GM12891 (cell line): Measurements from ENCODE around the gene SFMBT1.

Source experiments
- PAX5 ChIP-seq: IDR thresholded peaks from 2 replicates; pipeline ENCODE4 v1.6.1; 2011; ENCODE audit warnings: low read length, moderate library complexity, mild to moderate bottlenecking; ENCODE audit not compliant: insufficient read depth, severe bottlenecking
- POLR2A ChIP-seq: IDR thresholded peaks from 2 replicates; pipeline ENCODE4 v1.6.1; 2011; ENCODE audit warnings: low read depth, low read length, control low read depth
- POLR2AphosphoS5 ChIP-seq: IDR thresholded peaks from 2 replicates; pipeline ENCODE4 v1.6.1; 2011; ENCODE audit warnings: low read depth, low read length, control low read depth
- POU2F2 ChIP-seq: IDR thresholded peaks from 2 replicates; pipeline ENCODE4 v1.6.1; 2011; ENCODE audit warnings: low read depth, mild to moderate bottlenecking, control low read depth, low read length, moderate library complexity
- SPI1 ChIP-seq: IDR thresholded peaks from 2 replicates; pipeline ENCODE4 v1.6.1; 2011; ENCODE audit warnings: low read depth, low read length, control low read depth
- TAF1 ChIP-seq: IDR thresholded peaks from 2 replicates; pipeline ENCODE4 v1.6.1; 2011; ENCODE audit warnings: low read depth, low read length, control low read depth

DNA sequence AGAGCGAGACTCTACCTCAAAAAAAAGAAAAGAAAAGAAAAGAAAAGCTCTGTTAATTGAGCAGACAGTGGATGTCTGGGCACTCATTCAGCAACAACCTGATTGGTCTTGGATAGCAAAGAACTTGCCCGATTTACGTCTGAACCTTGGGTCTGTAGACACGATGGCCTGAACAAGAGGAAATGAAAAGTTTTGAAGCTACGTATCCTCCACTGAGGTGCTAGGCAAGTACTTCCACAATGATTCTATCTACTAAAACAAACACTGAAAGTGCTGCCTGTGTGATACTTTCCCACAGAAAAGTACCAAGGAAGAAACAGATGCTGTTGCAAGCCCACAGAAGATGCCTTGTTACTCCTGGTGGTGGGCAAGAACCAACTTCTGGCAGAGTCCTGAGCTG is 189.2 kb downstream of the SFMBT1 start:
- TF ChIP-seq POLR2A = no peak
- no peak for TF ChIP-seq PAX5
- TF ChIP-seq SPI1 = no peak
- no peak for TF ChIP-seq TAF1
- TF ChIP-seq POLR2AphosphoS5 = no peak
- no peak for TF ChIP-seq POU2F2
